ENCODE data around the gene CCDC9B.

DNA sequence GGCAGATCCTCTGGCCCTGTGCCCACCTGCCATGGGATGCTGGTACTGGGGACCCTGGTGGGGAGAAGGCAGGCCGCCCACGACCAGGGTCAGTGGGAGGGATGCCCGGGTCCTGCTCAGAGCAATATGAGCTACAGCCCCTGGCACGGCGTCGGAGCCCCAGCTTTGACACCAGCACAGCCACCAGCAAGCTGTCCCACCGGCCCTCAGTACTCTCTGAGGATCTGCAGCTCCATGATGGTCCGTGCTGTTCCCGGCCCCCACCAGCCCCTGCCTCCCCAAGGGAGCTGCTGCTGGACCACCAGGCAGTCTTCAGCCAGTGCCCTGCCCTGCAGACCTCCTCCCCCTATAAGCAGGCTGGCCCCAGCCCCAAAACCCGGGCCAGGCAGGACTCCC is 28.7 kb upstream of the CCDC9B start:
- no peak for TF ChIP-seq RCOR1 (IDR thresholded peaks at IDR 0.05; ENCODE audit: low read depth, low read length)
- no peak for TF ChIP-seq POLR2A (IDR thresholded peaks at IDR 0.05; ENCODE audit: low read length)
- TF ChIP-seq, protein P1, sequence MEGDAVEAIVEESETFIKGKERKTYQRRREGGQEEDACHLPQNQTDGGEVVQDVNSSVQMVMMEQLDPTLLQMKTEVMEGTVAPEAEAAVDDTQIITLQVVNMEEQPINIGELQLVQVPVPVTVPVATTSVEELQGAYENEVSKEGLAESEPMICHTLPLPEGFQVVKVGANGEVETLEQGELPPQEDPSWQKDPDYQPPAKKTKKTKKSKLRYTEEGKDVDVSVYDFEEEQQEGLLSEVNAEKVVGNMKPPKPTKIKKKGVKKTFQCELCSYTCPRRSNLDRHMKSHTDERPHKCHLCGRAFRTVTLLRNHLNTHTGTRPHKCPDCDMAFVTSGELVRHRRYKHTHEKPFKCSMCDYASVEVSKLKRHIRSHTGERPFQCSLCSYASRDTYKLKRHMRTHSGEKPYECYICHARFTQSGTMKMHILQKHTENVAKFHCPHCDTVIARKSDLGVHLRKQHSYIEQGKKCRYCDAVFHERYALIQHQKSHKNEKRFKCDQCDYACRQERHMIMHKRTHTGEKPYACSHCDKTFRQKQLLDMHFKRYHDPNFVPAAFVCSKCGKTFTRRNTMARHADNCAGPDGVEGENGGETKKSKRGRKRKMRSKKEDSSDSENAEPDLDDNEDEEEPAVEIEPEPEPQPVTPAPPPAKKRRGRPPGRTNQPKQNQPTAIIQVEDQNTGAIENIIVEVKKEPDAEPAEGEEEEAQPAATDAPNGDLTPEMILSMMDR (IDR thresholded peaks at IDR 0.05), result no peak
- TF ChIP-seq EP300 (IDR thresholded peaks at IDR 0.05), result no peak
- TF ChIP-seq POLR2AphosphoS2 (conservative IDR thresholded peaks at IDR 0.05; ENCODE audit: low read length), result no peak
- no peak for TF ChIP-seq HDAC2 (IDR thresholded peaks at IDR 0.05)
- TF ChIP-seq ZFP36 (IDR thresholded peaks at IDR 0.05; ENCODE audit: borderline replicate concordance, partially characterized antibody), result no peak
- TF ChIP-seq, protein P2, sequence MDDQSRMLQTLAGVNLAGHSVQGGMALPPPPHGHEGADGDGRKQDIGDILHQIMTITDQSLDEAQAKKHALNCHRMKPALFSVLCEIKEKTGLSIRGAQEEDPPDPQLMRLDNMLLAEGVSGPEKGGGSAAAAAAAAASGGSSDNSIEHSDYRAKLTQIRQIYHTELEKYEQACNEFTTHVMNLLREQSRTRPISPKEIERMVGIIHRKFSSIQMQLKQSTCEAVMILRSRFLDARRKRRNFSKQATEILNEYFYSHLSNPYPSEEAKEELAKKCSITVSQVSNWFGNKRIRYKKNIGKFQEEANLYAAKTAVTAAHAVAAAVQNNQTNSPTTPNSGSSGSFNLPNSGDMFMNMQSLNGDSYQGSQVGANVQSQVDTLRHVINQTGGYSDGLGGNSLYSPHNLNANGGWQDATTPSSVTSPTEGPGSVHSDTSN (IDR thresholded peaks at IDR 0.05), result no peak
- TF ChIP-seq NFE2L2 (conservative IDR thresholded peaks at IDR 0.05; ENCODE audit: low read length), result no peak
- no peak for TF ChIP-seq RAD21 (conservative IDR thresholded peaks at IDR 0.05 in 1 of 2, IDR thresholded peaks at IDR 0.05 in 1 of 2)
- no peak for TF ChIP-seq MAFK (IDR thresholded peaks at IDR 0.05; ENCODE audit: partially characterized antibody)
